Left lung (tissue), 10 donors: Measurements from ENCODE around the gene ITPRID1. TPM values are rescaled to one million over a fixed set of nuclear protein-coding genes. Genes with fewer than 3 reads are reported as not detected.

Source experiments
- ATAC-seq: fragments of 200-7000 bp; cut with Tn5 transposase; one replicate; pipeline ENCODE4 v1.9.1; 2020; ENCODE audit warnings: moderate library complexity
- DNase-seq, 4 donors: peaks; one replicate each; pipeline ENCODE4 v3.0.0-alpha.2; 2013 to 2020
- H3K27ac ChIP-seq, 2 donors: fragments of 200-600 bp; sonication (generic) in 1 of 2; one replicate each; pipeline versions ENCODE4 v1.5.0 to v1.8.0; 2020 to 2021
- H3K27me3 ChIP-seq, 2 donors: fragments of 200-600 bp; sonication (generic) in 1 of 2; one replicate each; pipeline versions ENCODE4 v1.5.0 to v1.8.0; 2020 to 2021
- H3K36me3 ChIP-seq, 2 donors: fragments of 200-600 bp; sonication (generic) in 1 of 2; one replicate each; pipeline versions ENCODE4 v1.5.0 to v1.8.0; 2020 to 2021
- H3K4me1 ChIP-seq, 2 donors: fragments of 200-600 bp; one replicate each; pipeline ENCODE4 v1.8.0; 2021
- H3K4me3 ChIP-seq, 2 donors: fragments of 200-600 bp; sonication (generic) in 1 of 2; one replicate each; pipeline versions ENCODE4 v1.5.0 to v1.8.0; 2020 to 2021; ENCODE audit warnings: mild to moderate bottlenecking in 1 of 2
- H3K9me3 ChIP-seq, 2 donors: fragments of 200-600 bp; sonication (generic) in 1 of 2; one replicate each; pipeline versions ENCODE4 v1.5.0 to v1.8.0; 2020 to 2021
- CTCF ChIP-seq, 2 donors: fragments of 200-600 bp; sonication (generic) in 1 of 2; IDR thresholded peaks; one replicate each; pipeline versions ENCODE4 v1.5.0 to v1.8.0; 2021; ENCODE audit warnings: antibody characterized with exemption in 2 of 2
- intact Hi-C, 2 donors: fragments of 100-400 bp; cut with DNase I; formaldehyde crosslinking; loops; one replicate each; pipeline versions ENCODE4 v1.11.2 to v1.14.2; 2022
- polyA plus RNA-seq, 6 donors: library from polyadenylated mRNA; unstranded; fragments of 120-200 nt; gene quantifications; one replicate each; pipeline ENCODE4 v1.2.1, GENCODE V29; 2013; ENCODE audit not compliant: insufficient read length in 6 of 6
- total RNA-seq, 2 donors: library from RNA; stranded (reverse); fragmentation: NEBNext Ultra II Directional; extraction: Animal tissue kit (Norgen Biotek cat#: 25700); gene quantifications; one replicate each; pipeline ENCODE4 v1.2.1, GENCODE V29; 2021
- donor health status: DM: no; HTN: yes; CAD: no.
- donor health status: DM: no; HTN: no; CAD: no.

ITPRID1 gene
- total and polyA plus RNA-seq, 8 donors: 0.04 to 0.60 (median 0.08) TPM; not detected in 4

GRCh38 chr7:31476073-31476745 is 37.7 kb upstream of the ITPRID1 start:
- no peak for DNase-seq
- Histone ChIP-seq H3K4me1 (no peaks in the 10 kb centered on the region), H3K4me3 (no peak overlapping the region), H3K36me3 (no peaks in the 10 kb centered on the region), H3K27me3 (no peaks in the 10 kb centered on the region), H3K27ac (no peak overlapping the region), H3K9me3 (no peaks in the 10 kb centered on the region)
- no peak for TF ChIP-seq CTCF (IDR thresholded peaks at IDR 0.05)
- ATAC-seq: no peak
- intact Hi-C loops: no loop called here

DNA sequence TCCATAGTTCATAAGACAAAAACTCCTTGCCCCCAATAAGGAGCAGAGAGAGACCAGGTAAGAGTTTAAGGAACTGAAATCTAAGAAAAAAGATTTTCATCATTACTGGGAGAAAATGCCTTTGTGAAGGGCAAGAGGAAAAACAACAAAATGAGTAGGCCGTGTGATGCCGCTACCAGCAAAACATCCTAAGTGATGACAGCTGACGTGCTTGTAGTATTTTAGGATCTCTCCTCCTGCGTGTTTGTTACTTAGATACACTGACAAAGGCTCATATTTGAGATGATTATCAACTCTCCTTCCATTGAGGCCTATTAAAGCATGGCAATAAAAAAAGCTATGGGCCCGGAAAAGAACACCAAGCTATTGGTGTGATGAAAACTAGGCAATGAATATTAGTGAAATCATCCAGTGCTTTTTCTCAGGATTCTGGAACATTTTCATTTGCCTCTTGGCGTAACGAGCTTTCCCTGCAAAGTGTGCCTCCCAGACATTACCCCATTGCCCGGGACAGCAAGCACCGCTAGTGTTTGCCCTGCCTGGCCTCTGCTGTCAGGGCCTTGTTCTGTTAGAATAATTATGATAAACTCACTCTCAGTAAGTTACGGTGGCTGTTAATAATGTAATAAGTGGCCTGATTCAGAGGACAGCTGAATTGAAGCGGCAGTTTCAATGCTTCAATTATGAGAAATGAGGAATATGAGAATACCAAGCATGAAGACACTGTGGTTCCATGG is 36.8 kb upstream of the ITPRID1 start:
- H3K4me3 ChIP-seq: no peak overlapping the region
- no peak overlapping the region for H3K27ac ChIP-seq

GRCh38 chr7:31478018-31478417 is 35.9 kb upstream of the ITPRID1 start:
- no peak for TF ChIP-seq CTCF (IDR thresholded peaks at IDR 0.05)
- ATAC-seq (no peak), DNase-seq (no peak)
- Histone ChIP-seq H3K27me3 (no peaks in the 10 kb centered on the region), H3K4me1 (no peaks in the 10 kb centered on the region), H3K9me3 (no peaks in the 10 kb centered on the region), H3K36me3 (no peaks in the 10 kb centered on the region), H3K27ac (no peak overlapping the region), H3K4me3 (no peak overlapping the region)
- intact Hi-C loops: no loop called here

More for the DNA sequence above, 36.8 kb upstream of the ITPRID1 start:
- H3K9me3 ChIP-seq: no peaks in the 10 kb centered on the region
- intact Hi-C loops: no loop called here
- no peaks in the 10 kb centered on the region for H3K4me1 ChIP-seq
- DNase-seq (no peak), ATAC-seq (no peak)
- H3K27me3 ChIP-seq: no peaks in the 10 kb centered on the region
- TF ChIP-seq CTCF (IDR thresholded peaks at IDR 0.05): no peak
- H3K36me3 ChIP-seq: no peaks in the 10 kb centered on the region

DNA sequence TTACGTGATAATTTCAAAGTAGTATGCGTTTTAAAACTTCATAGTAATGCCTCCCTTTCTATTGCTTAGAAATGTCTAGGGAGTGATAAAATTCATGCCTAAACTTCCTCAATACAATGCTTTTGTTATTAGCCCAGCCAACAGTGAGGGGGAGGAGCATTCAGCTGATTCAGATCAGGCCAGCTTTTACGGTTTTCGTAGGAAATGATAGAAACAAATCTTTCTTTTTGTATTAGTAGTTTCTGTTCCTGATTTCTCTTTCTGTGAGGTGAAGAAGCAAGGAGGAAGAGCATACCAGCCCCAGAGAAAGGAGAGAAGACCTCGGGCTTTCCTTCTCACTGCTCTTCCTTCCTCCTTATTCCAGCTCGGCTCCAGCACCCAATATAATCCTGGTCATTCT is 35.2 kb upstream of the ITPRID1 start:
- Histone ChIP-seq H3K27me3 (no peaks in the 10 kb centered on the region), H3K27ac (no peak overlapping the region), H3K9me3 (no peaks in the 10 kb centered on the region), H3K4me1 (no peaks in the 10 kb centered on the region), H3K4me3 (no peak overlapping the region), H3K36me3 (no peaks in the 10 kb centered on the region)
- DNase-seq (no peak), ATAC-seq (no peak)
- intact Hi-C loops: no loop called here
- TF ChIP-seq CTCF (IDR thresholded peaks at IDR 0.05): no peak

DNA sequence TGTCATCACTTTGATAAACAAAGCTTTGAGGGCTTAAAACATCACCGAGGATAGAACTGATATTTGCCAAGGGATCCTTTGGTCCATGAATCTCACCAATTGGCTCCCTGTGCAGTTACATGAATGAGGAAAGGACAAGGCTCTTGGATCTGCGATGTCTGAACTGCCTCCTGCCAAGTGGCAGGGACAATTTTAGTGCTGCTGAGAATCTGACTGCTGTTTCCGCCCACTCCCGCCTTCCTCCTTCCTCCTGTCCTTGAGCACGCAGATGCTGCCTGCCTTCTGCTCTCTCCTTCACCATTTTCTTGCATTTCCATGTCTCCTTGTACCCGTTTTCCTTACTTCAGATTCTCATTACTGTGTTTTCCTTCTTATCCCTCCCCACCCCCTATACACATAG is 26.8 kb upstream of the ITPRID1 start:
- Histone ChIP-seq H3K4me3 (no peak overlapping the region), H3K27me3 (no peaks in the 10 kb centered on the region), H3K27ac (no peak overlapping the region), H3K9me3 (no peaks in the 10 kb centered on the region), H3K4me1 (no peaks in the 10 kb centered on the region), H3K36me3 (no peaks in the 10 kb centered on the region)
- intact Hi-C loops: no loop called here
- ATAC-seq: no peak
- no peak for DNase-seq
- no peak for TF ChIP-seq CTCF (IDR thresholded peaks at IDR 0.05)
